Stimulated activated CD8-positive, alpha-beta memory T cell treated with anti-CD3 and anti-CD28 coated beads, Interleukin-4, amount 100 ng/mL, for 48 hours (primary cell): ENCODE data around the gene BBS1.
"Not testable (repeated sequence)": the region's sequence is repeated elsewhere in the genome, so short reads cannot be mapped to it uniquely, and the experiment has no call there.

Source experiments
- DNase-seq: peaks from one replicate; pipeline ENCODE4 v3.0.0-alpha.2; 2020

The BBS1 gene

DNA sequence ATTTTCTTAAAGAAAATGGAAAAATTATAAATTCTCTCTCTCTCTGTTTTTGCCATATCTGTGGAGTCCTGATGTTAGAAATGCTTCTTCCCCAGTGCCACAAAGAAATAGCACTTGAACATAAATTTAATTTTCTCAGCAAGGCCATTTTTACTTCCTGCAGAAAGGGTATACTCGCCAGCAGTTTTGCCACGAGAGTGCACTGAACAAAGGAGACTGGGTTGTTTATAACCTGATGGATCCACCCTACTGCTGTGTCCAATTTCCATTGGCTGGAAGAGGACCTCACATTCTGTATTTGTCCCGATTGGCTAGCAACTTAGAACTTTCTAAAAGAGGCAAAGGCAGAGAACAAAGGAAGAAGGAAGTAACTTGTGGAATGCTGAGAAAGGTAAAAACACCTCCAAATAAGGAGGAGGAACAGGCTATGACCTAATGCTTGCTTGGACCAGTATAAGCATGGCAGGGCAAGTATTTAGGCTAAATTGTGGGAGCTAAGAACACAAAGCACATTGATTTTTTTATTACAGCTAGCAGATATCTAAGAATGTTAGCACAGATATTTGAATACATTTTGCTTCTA, 72.2 kb downstream of the BBS1 start:
- not testable (repeated sequence) for DNase-seq
